AG10803 (cell line): ENCODE data around the gene DIAPH3.

Source experiments
- DNase-seq: peaks from one replicate; pipeline ENCODE4 v3.0.0; 2010; ENCODE audit warnings: low read depth
- H3K4me3 ChIP-seq: 2 replicates; pipeline ENCODE4 v1.5.1; 2011; ENCODE audit warnings: mild to moderate bottlenecking, low read length, control low read depth
- CTCF ChIP-seq: conservative IDR thresholded peaks from 2 replicates; pipeline ENCODE4 v1.5.1; 2011; ENCODE audit warnings: mild to moderate bottlenecking, low read length, control low read depth, inconsistent platforms

The DIAPH3 gene

GRCh38 chr13:59710996-59711701 lies 452.6 kb downstream of the DIAPH3 start:
- no peak overlapping the region for H3K4me3 ChIP-seq
- DNase-seq, result peak; percentile 16
- no peak for TF ChIP-seq CTCF

GRCh38 chr13:59710416-59710815 lies 453.3 kb downstream of the DIAPH3 start:
- H3K4me3 ChIP-seq, result no peak overlapping the region
- TF ChIP-seq CTCF, result no peak
- no peak for DNase-seq

GRCh38 chr13:59706101-59706976 lies 457.4 kb downstream of the DIAPH3 start:
- no peak overlapping the region for H3K4me3 ChIP-seq
- no peak for TF ChIP-seq CTCF
- no peak for DNase-seq

- no peak overlapping the region for H3K4me3 ChIP-seq
- no peak for TF ChIP-seq CTCF
- no peak for DNase-seq
Observed at GRCh38 chr13:59702269-59702668, 461.5 kb downstream of the DIAPH3 start.

- H3K4me3 ChIP-seq, result no peak overlapping the region
- no peak for DNase-seq
- TF ChIP-seq CTCF, result no peak
Observed at GRCh38 chr13:59701261-59701660, 462.5 kb downstream of the DIAPH3 start.

GRCh38 chr13:59700281-59700680 lies 463.4 kb downstream of the DIAPH3 start:
- TF ChIP-seq CTCF, result no peak
- no peak overlapping the region for H3K4me3 ChIP-seq
- DNase-seq, result peak; percentile 43

- no peak overlapping the region for H3K4me3 ChIP-seq
- no peak for DNase-seq
- no peak for TF ChIP-seq CTCF
Observed at GRCh38 chr13:59696271-59696670, 467.5 kb downstream of the DIAPH3 start.
